Skeletal muscle tissue (tissue), 5 donors: ENCODE measurements around the gene FTH1. TPM values are rescaled to one million over a fixed set of nuclear protein-coding genes. Genes with fewer than 3 reads are reported as not detected.

Source experiments
- H3K27ac ChIP-seq: one replicate; pipeline ENCODE4 v1.7.0; 2013; ENCODE audit warnings: mild to moderate bottlenecking, low read depth, low read length, inconsistent platforms
- H3K27me3 ChIP-seq, 3 donors: one replicate each; pipeline ENCODE4 v1.7.0; 2013; ENCODE audit warnings: low read length in 3 of 3; ENCODE audit not compliant: control insufficient read depth in 3 of 3, insufficient read depth in 3 of 3
- H3K36me3 ChIP-seq, 3 donors: one replicate each; pipeline ENCODE4 v1.7.0; 2013; ENCODE audit warnings: low read length in 3 of 3; ENCODE audit not compliant: control insufficient read depth in 3 of 3, insufficient read depth in 3 of 3
- H3K4me1 ChIP-seq, 3 donors: one replicate each; pipeline ENCODE4 v1.7.0; 2013; ENCODE audit warnings: low read length in 3 of 3, mild to moderate bottlenecking in 3 of 3; ENCODE audit not compliant: control insufficient read depth in 3 of 3, insufficient read depth in 3 of 3
- H3K4me3 ChIP-seq, 3 donors: one replicate each; pipeline ENCODE4 v1.7.0; 2013; ENCODE audit warnings: low read length in 3 of 3
- H3K9ac ChIP-seq, 3 donors: one replicate each; pipeline ENCODE4 v1.7.0; 2013; ENCODE audit warnings: low read length in 3 of 3, mild to moderate bottlenecking in 3 of 3, moderate library complexity in 2 of 3, low read depth in 1 of 3
- H3K9me3 ChIP-seq, 3 donors: one replicate each; pipeline ENCODE4 v1.7.0; 2013; ENCODE audit warnings: low read length in 3 of 3; ENCODE audit not compliant: control insufficient read depth in 3 of 3
- small RNA-seq: library from RNA; depleted of rRNA; stranded (forward); fragments of <200 nt; gene quantifications from one replicate; pipeline ENCODE3, GENCODE V24; 2014
- total RNA-seq: library from RNA; depleted of rRNA; stranded (reverse); fragments of >200 nt; gene quantifications from one replicate; pipeline ENCODE4 v1.2.3, GENCODE V29; 2014
- donor health status: Osteomylitis.

The FTH1 gene
- total RNA-seq, 1 donor from 2014 or later, result 276 TPM

GRCh38 chr11:61917334-61918109 is 49.9 kb downstream of the FTH1 start, which contains the start of gene RAB3IL1:
RAB3IL1 (minus strand) TSS chr11:61917566; CDS start chr11:61917367, 199 bp downstream.
- Histone ChIP-seq H3K36me3 (no peaks in the 10 kb centered on the region), H3K4me1 (peaks cover 27 to 34% (median 31%) of the 10 kb centered on the region in 3 donors), H3K27ac (peak within 1 kb of the TSS; percentile 71), H3K9me3 (no peaks in the 10 kb centered on the region), H3K27me3 (peaks cover 11 to 32% (median 24%) of the 10 kb centered on the region in 3 donors), H3K4me3 (peak within 1 kb of the TSS; percentile 66 to 70 (median 69)), H3K9ac (peak within 1 kb of the TSS; percentile 33 to 79 (median 40))

- Histone ChIP-seq H3K9ac (peak overlapping the region; percentile 23 to 79 (median 33)), H3K27ac (peak overlapping the region; percentile 56), H3K36me3 (no peaks in the 10 kb centered on the region), H3K4me3 (peak overlapping the region; percentile 66 to 70 (median 69)), H3K9me3 (no peaks in the 10 kb centered on the region), H3K27me3 (peaks cover 11 to 32% (median 24%) of the 10 kb centered on the region in 3 donors), H3K4me1 (peaks cover 34 to 41% (median 35%) of the 10 kb centered on the region in 3 donors)
Observed at GRCh38 chr11:61916737-61917333, 50.6 kb downstream of the FTH1 start.

- no peaks in the 10 kb centered on the region for H3K9me3 ChIP-seq
- peak overlapping the region in 1 of 3 donors; percentile 54 for H3K4me3 ChIP-seq
- H3K9ac ChIP-seq, result no peak overlapping the region
- peaks cover 42 to 45% (median 44%) of the 10 kb centered on the region in 3 donors for H3K4me1 ChIP-seq
- H3K27ac ChIP-seq, result no peak overlapping the region
- peaks cover 11 to 21% (median 20%) of the 10 kb centered on the region in 3 donors for H3K27me3 ChIP-seq
- H3K36me3 ChIP-seq, result no peaks in the 10 kb centered on the region
Observed at GRCh38 chr11:61914471-61915171, 52.8 kb downstream of the FTH1 start.

Small RNA genes within 50 kb of the gene (small RNA-seq; reads per million reads assigned to genes)
- not detected for gene RNU6-1243P

Other genes starting within 250 kb of the FTH1 start
- not detected for gene MYRF, start 215.0 kb downstream of the FTH1 start, total RNA-seq
- 118 TPM for gene TMEM258, start 175.0 kb downstream of the FTH1 start, total RNA-seq
- 11.0 TPM for gene FEN1, start 174.7 kb downstream of the FTH1 start, total RNA-seq
- 16.2 TPM for gene FADS1, start 150.6 kb downstream of the FTH1 start, total RNA-seq
- 41.2 TPM for gene FADS2, start 139.3 kb downstream of the FTH1 start, total RNA-seq
- 43.3 TPM for gene FADS3, start 76.1 kb downstream of the FTH1 start, total RNA-seq
- gene RAB3IL1, start 50.1 kb downstream of the FTH1 start, total RNA-seq, result 9.4 TPM
- gene BEST1, start 17.3 kb downstream of the FTH1 start, total RNA-seq, result 2.1 TPM
- gene INCENP, start 156.4 kb upstream of the FTH1 start, total RNA-seq, result 6.8 TPM
- not detected for gene SCGB1D1, start 222.6 kb upstream of the FTH1 start, total RNA-seq
- gene SCGB2A1, start 241.0 kb upstream of the FTH1 start, total RNA-seq, result not detected